Osteocyte (in vitro differentiated cells): ENCODE data around the gene EPS15. TPM values are rescaled to one million over a fixed set of nuclear protein-coding genes. Genes with fewer than 3 reads are reported as not detected.
"Not testable (repeated sequence)": the region's sequence is repeated elsewhere in the genome, so short reads cannot be mapped to it uniquely, and the experiment has no call there.

ENCODE experiments used
- DNase-seq: peaks from one replicate; pipeline ENCODE4 v3.0.0; 2021; ENCODE audit warnings: mixed read lengths; ENCODE audit not compliant: unreplicated experiment; ENCODE audit errors: extremely low spot score
- H3K27ac Mint-ChIP-seq: one replicate; pipeline ENCODE4 v1.8.0; 2021; ENCODE audit warnings: mild to moderate bottlenecking, mixed read lengths; ENCODE audit not compliant: unreplicated experiment
- H3K27me3 Mint-ChIP-seq: one replicate; pipeline ENCODE4 v1.8.0; 2021; ENCODE audit warnings: mixed read lengths; ENCODE audit not compliant: unreplicated experiment
- H3K36me3 Mint-ChIP-seq: one replicate; pipeline ENCODE4 v1.8.0; 2021; ENCODE audit warnings: mixed read lengths; ENCODE audit not compliant: unreplicated experiment
- H3K4me1 Mint-ChIP-seq: one replicate; pipeline ENCODE4 v1.8.0; 2021; ENCODE audit warnings: mixed read lengths; ENCODE audit not compliant: unreplicated experiment
- H3K4me3 Mint-ChIP-seq: one replicate; pipeline ENCODE4 v1.8.0; 2021; ENCODE audit warnings: mild to moderate bottlenecking, moderate library complexity, mixed read lengths; ENCODE audit not compliant: unreplicated experiment
- H3K9me3 Mint-ChIP-seq: one replicate; pipeline ENCODE4 v1.8.0; 2021; ENCODE audit warnings: mixed read lengths; ENCODE audit not compliant: unreplicated experiment
- CTCF ChIP-seq: fragments of 200-600 bp; sonication (generic); IDR thresholded peaks from 2 replicates; pipeline ENCODE4 v1.5.0; 2021; ENCODE audit warnings: antibody characterized with exemption, mild to moderate bottlenecking, moderate library complexity
- total RNA-seq: library from RNA; stranded (reverse); gene quantifications from 2 replicates; pipeline ENCODE4 v1.2.1, GENCODE V29; 2021

The EPS15 gene
- total RNA-seq, 1 donor from 2014 or later = 62.4 TPM

DNA sequence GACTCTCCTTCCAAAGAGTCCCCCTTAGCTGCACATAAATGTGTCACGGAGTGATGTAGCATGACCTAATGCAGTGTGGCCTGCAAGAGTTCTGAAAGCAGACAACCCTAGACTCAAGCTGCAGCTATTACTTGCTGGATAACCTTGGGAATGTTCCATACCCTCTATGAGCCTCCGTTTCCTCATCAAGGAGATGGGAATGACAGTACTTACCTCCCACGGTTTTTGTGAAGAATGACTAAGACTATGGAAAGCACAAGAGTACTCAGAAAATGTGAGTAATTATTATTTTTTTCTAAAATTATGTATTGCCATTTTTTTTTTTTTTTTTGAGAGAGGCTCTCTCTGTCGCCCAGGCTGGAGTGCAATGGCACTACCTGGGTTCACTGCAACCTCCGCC, 191.7 kb downstream of the EPS15 start:
- no peak overlapping the region for H3K4me3 Mint-ChIP-seq
- no peak overlapping the region for H3K27ac Mint-ChIP-seq
- H3K9me3 Mint-ChIP-seq = no peaks in the 10 kb centered on the region
- H3K4me1 Mint-ChIP-seq = peaks cover 39% of the 10 kb centered on the region
- H3K36me3 Mint-ChIP-seq = no peaks in the 10 kb centered on the region
- DNase-seq = no peak
- TF ChIP-seq CTCF = no peak
- H3K27me3 Mint-ChIP-seq = no peaks in the 10 kb centered on the region

- Mint-ChIP-seq H3K4me3 (no peak overlapping the region), H3K9me3 (no peaks in the 10 kb centered on the region), H3K4me1 (peaks cover 40% of the 10 kb centered on the region), H3K27ac (no peak overlapping the region), H3K36me3 (no peaks in the 10 kb centered on the region), H3K27me3 (no peaks in the 10 kb centered on the region)
- no peak for TF ChIP-seq CTCF
- DNase-seq = no peak
Measured at GRCh38 chr1:51326839-51327238, 192.2 kb downstream of the EPS15 start.

DNA sequence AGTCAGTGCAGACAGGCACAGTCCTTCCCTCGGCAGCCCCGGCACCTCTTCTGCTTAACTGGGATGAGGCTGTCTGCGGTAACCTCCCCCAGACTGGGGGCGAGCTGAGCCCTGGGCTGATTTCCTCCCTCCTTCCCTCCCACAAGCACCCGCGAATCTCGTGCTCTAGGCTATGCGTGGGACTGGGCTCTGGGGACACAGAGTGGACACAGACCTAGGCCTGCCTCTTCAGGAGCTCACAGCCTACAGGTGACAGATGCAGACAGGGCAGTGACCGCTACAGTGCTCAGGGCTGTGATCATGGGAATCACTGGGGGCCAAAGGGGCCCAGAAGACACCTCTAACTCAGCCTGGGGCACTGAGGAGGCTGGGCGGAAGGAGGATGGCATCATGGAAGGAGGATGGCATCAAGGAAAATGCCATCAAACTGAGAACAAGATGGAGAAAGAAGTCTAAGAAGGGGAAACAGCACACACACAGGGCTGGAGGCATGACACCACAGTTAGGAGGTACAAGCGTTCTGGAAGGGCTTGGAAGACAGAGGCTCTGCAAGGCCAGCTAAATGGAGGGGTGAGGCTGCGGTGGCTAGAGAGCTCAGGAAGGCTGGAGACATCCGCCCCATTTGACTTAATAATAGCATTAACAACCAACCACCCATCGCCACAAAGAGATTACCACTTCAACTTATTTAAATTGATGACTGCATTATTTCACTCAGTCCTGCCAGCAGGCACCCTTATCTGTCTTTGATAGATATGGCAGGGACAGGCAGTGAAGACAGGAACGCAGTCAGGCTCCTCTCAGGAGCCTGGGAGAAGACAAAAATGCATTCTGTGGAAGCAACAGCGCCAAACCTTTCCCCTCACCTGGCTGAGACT, 192.9 kb downstream of the EPS15 start:
- no peaks in the 10 kb centered on the region for H3K36me3 Mint-ChIP-seq
- no peak for DNase-seq
- no peak for TF ChIP-seq CTCF
- no peak overlapping the region for H3K4me3 Mint-ChIP-seq
- H3K27me3 Mint-ChIP-seq = no peaks in the 10 kb centered on the region
- H3K9me3 Mint-ChIP-seq = no peaks in the 10 kb centered on the region
- no peak overlapping the region for H3K27ac Mint-ChIP-seq
- peaks cover 33% of the 10 kb centered on the region for H3K4me1 Mint-ChIP-seq

DNA sequence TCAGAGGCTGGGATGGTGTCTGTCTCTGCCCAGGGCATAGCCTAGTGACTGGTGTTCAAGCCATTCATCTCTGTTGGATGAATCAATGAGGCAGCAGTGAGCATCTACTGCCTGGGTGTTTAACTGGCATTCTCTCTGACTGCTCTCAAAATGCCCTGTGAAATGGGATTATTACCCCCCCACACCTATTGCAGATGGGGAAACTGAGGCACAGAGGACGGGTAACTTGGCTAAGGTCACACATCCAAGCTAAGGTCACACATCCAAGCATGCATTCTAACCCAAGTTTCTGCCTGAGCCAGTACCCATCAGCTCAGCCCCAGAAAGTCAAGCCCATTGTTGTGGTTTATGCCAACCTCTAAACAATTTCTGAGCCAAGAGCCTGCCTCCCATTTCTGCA, 193.7 kb downstream of the EPS15 start:
- Mint-ChIP-seq H3K4me3 (no peak overlapping the region), H3K27ac (no peak overlapping the region), H3K36me3 (no peaks in the 10 kb centered on the region), H3K27me3 (no peaks in the 10 kb centered on the region), H3K4me1 (peaks cover 27% of the 10 kb centered on the region), H3K9me3 (no peaks in the 10 kb centered on the region)
- TF ChIP-seq CTCF = no peak
- no peak for DNase-seq

GRCh38 chr1:51325011-51325385, 194.1 kb downstream of the EPS15 start:
- DNase-seq, H3K27ac Mint-ChIP-seq, H3K36me3 Mint-ChIP-seq, H3K9me3 Mint-ChIP-seq, H3K4me3 Mint-ChIP-seq, H3K27me3 Mint-ChIP-seq: not testable (repeated sequence)
- peaks cover 27% of the 10 kb centered on the region for H3K4me1 Mint-ChIP-seq
